Measurements from ENCODE around the gene CTNNA2. TPM values are rescaled to one million over a fixed set of nuclear protein-coding genes. Genes with fewer than 3 reads are reported as not detected.

The CTNNA2 gene
- polyA plus RNA-seq, 1 experiment: not detected

DNA sequence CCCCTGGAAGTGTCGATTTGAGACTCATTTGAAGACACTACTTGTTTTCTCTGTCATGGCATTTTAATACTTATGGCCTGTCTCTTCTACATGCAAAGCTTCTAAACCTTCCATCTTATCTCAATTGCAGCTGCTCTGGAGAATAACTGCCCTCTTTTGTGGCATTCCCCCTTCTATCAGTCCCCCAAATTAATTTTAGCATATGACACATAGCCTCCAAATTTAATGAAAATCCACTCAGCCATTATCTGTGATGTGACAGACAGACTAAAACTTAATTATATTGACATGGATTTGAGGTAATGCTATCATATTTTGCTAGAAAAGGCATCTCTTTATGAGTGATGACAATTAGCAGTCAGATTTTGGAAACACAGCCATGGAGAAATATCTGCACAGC, 720.5 kb downstream of the CTNNA2 start:
- Histone ChIP-seq H3K27me3 (ENCODE audit: control insufficient read depth, insufficient read depth, low read length) (no peaks in the 10 kb centered on the region), H3K9me3 (ENCODE audit: control insufficient read depth, insufficient read depth, low read length) (no peaks in the 10 kb centered on the region), H3K27ac (ENCODE audit: low read depth, low read length) (no peak overlapping the region), H3K4me3 (ENCODE audit: low read depth, low read length) (no peak overlapping the region)
- ChIA-PET CTCF (no interaction called here), POLR2A (no interaction called here)
- TF ChIP-seq, protein P1, sequence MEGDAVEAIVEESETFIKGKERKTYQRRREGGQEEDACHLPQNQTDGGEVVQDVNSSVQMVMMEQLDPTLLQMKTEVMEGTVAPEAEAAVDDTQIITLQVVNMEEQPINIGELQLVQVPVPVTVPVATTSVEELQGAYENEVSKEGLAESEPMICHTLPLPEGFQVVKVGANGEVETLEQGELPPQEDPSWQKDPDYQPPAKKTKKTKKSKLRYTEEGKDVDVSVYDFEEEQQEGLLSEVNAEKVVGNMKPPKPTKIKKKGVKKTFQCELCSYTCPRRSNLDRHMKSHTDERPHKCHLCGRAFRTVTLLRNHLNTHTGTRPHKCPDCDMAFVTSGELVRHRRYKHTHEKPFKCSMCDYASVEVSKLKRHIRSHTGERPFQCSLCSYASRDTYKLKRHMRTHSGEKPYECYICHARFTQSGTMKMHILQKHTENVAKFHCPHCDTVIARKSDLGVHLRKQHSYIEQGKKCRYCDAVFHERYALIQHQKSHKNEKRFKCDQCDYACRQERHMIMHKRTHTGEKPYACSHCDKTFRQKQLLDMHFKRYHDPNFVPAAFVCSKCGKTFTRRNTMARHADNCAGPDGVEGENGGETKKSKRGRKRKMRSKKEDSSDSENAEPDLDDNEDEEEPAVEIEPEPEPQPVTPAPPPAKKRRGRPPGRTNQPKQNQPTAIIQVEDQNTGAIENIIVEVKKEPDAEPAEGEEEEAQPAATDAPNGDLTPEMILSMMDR (IDR thresholded peaks at IDR 0.05; ENCODE audit: low read depth, low read length): no peak
- no peak for DNase-seq (ENCODE audit: low read depth, low spot score)

DNA sequence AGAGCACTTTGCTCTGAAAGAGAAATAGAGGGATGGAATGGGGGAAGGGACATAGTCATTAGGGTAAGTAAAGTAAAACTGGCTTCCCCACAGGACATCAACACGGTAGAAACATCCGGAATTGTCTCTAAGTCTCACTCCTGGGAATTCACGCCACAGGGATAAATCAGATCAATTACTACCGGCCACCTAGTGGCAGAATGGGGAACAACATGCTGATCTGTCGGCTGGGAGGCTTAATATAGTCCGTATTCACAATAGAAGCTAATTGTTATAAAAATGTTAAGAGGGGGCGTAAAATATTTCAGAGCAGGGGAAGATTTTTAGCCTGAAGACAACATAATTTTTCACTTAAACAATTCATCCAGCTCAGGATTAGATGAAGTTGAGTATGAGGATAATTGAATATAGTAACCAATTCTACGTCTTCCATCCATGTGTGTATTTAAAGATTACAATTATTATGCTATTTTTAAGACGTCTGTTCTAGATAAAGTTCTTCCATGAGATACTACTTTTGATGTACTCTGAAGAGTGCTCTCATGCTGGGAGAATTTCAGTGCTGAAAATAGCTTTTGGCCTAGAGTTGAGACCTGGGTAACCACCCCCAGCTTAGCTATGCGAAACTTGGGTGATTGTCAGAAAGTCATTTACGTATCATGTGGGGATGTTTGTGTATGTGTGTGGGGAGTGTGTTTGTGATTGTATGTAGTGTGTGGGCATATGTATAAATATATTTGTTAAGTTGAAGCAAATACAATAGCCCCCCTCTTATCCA, 726.0 kb downstream of the CTNNA2 start:
- peak; percentile 10 for DNase-seq (ENCODE audit: low read depth, low spot score)
- TF ChIP-seq, protein P1 (IDR thresholded peaks at IDR 0.05; ENCODE audit: low read depth, low read length): peak; percentile 87
- Histone ChIP-seq H3K27ac (ENCODE audit: low read depth, low read length) (no peak overlapping the region), H3K27me3 (ENCODE audit: control insufficient read depth, insufficient read depth, low read length) (no peaks in the 10 kb centered on the region), H3K4me3 (ENCODE audit: low read depth, low read length) (no peak overlapping the region), H3K9me3 (ENCODE audit: control insufficient read depth, insufficient read depth, low read length) (no peaks in the 10 kb centered on the region)
- CTCF ChIA-PET: interaction anchor here (0.6 to 2.9 kb wide), 51 partner anchors 8 to 307 kb away, joined by 3 to 74 read pairs (median 4); no protein-coding TSS in a partner anchor
- POLR2A ChIA-PET: interaction anchor here (0.9 kb wide), 1 partner anchor 165 kb away, joined by 3 read pairs; no protein-coding TSS in a partner anchor

DNA sequence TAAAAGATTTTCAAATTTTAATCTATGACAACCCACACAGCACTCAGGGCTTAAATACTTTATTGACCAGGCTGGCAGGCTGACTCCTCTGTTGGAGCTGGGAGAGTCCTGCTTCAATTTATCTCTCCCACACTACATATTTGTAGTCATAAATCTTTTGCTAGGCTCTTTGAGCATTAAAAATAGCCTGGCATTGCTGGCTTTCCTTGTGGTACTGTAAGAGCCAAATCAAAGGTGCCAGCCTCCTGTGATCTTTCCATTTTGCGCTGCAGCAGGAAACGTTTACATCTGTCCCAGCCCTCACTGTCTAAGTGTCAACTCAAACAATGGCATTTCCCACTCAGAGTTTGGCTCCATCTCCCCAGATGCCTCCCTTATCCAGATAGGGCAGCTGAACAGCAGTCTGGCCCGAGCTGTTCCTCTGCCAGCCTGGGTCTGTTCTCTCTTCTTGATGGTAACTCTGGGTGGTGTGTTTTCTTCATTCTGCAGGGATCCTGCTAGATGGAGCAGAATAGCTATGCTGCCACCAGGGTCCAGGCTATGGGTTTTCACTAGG, 729.6 kb downstream of the CTNNA2 start:
- H3K27ac ChIP-seq (ENCODE audit: low read depth, low read length): no peak overlapping the region
- H3K27me3 ChIP-seq (ENCODE audit: control insufficient read depth, insufficient read depth, low read length): peaks cover 3% of the 10 kb centered on the region
- TF ChIP-seq, protein P1 (IDR thresholded peaks at IDR 0.05; ENCODE audit: low read depth, low read length): no peak
- ChIA-PET CTCF (interaction anchor here (1.8 to 2.7 kb wide), 2 partner anchors 170 to 257 kb away, joined by 5 to 10 read pairs; no protein-coding TSS in a partner anchor), POLR2A (no interaction called here)
- DNase-seq (ENCODE audit: low read depth, low spot score): no peak
- no peak overlapping the region for H3K4me3 ChIP-seq (ENCODE audit: low read depth, low read length)
- H3K9me3 ChIP-seq (ENCODE audit: control insufficient read depth, insufficient read depth, low read length): no peaks in the 10 kb centered on the region

DNA sequence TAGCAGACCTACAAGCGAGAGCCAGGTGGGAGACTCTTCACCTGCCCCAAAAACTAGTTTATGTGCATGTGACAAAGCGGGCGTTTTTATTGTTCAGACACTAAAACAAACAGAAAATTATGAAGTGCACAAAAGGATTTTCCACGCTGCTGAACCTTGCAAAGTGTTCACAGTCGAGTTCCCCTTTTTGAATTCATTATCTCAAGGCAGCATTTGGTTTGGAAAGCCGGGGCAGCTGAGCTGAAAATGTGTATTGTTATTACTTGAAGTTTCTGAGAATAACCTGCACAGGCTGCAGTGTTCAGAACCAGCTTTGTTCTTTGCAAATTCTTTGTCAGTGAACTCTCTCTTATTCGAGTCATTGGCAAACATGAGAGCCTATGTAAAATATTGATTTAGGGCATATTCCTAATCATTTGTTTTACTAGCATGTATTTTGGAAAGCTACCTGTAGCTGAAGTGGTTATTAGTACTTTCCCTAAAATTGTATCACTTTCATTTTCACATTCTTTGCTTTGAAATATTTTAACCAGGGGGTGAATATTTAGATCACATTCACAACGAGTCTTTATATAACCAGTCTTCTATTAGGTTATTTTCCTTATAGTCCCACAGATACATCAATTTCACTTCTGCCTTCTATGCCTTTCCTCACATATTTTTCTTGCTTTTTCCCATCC, 732.2 kb downstream of the CTNNA2 start:
- DNase-seq (ENCODE audit: low read depth, low spot score): no peak
- TF ChIP-seq, protein P1 (IDR thresholded peaks at IDR 0.05; ENCODE audit: low read depth, low read length): no peak
- Histone ChIP-seq H3K4me3 (ENCODE audit: low read depth, low read length) (no peak overlapping the region), H3K9me3 (ENCODE audit: control insufficient read depth, insufficient read depth, low read length) (no peaks in the 10 kb centered on the region), H3K27me3 (ENCODE audit: control insufficient read depth, insufficient read depth, low read length) (peaks cover 3% of the 10 kb centered on the region), H3K27ac (ENCODE audit: low read depth, low read length) (no peak overlapping the region)
- POLR2A ChIA-PET: no interaction called here
- CTCF ChIA-PET: no interaction called here
